Measurements from ENCODE around the gene SLX4IP.

GRCh38 chr20:10604865-10605440, 169.8 kb downstream of the SLX4IP start:
- no peak for TF ChIP-seq MAX (IDR thresholded peaks at IDR 0.05)
- TF ChIP-seq FOXM1 (IDR thresholded peaks at IDR 0.05; ENCODE audit: borderline replicate concordance, low read depth): no peak
- TF ChIP-seq EP300 (IDR thresholded peaks at IDR 0.05; ENCODE audit: borderline replicate concordance): no peak
- TF ChIP-seq NFIC (IDR thresholded peaks at IDR 0.05): no peak
- TF ChIP-seq USF1 (IDR thresholded peaks at IDR 0.05): no peak
- TF ChIP-seq REST (IDR thresholded peaks at IDR 0.05; ENCODE audit: low read depth): no peak
- TF ChIP-seq TAF1 (IDR thresholded peaks at IDR 0.05; ENCODE audit: low read depth): no peak
- no peak for TF ChIP-seq CEBPB (IDR thresholded peaks at IDR 0.05)
- TF ChIP-seq RAD21 (IDR thresholded peaks at IDR 0.05; ENCODE audit: low read depth): no peak
- TF ChIP-seq CREB1 (IDR thresholded peaks at IDR 0.05; ENCODE audit: low read depth): no peak
- TF ChIP-seq YY1 (IDR thresholded peaks at IDR 0.05; ENCODE audit: low read depth): no peak
- no peak for TF ChIP-seq TEAD4 (IDR thresholded peaks at IDR 0.05)
- no peak for TF ChIP-seq TCF12 (IDR thresholded peaks at IDR 0.05; ENCODE audit: low read depth)
- no peak for TF ChIP-seq EGR1 (IDR thresholded peaks at IDR 0.05)
